C4-2B (cell line): ENCODE results near the gene ZBP1.

Source experiments
- H3K27ac ChIP-seq: fragments of 450-650 bp; 2 replicates; pipeline ENCODE4 v1.5.1; 2017
- CTCF ChIP-seq: fragments of 450-650 bp; conservative IDR thresholded peaks from 2 replicates; pipeline ENCODE4 v1.5.1; 2017; ENCODE audit warnings: mild to moderate bottlenecking
- ZFX ChIP-seq: fragments of 450-650 bp; IDR thresholded peaks from 2 replicates; pipeline ENCODE4 v1.6.1; 2017

Gene ZBP1

GRCh38 chr20:57618091-57618763 lies 2.0 kb downstream of the ZBP1 start:
- TF ChIP-seq ZFX (no peak), CTCF (no peak)
- H3K27ac ChIP-seq, result no peak overlapping the region

- TF ChIP-seq ZFX, result no peak
- TF ChIP-seq CTCF, result no peak
- no peak overlapping the region for H3K27ac ChIP-seq
These were observed 3.0 kb downstream of the ZBP1 start for GRCh38 chr20:57617079-57617795.

- TF ChIP-seq ZFX, result no peak
- no peak for TF ChIP-seq CTCF
These were observed 3.9 kb downstream of the ZBP1 start for GRCh38 chr20:57616143-57616951.

DNA sequence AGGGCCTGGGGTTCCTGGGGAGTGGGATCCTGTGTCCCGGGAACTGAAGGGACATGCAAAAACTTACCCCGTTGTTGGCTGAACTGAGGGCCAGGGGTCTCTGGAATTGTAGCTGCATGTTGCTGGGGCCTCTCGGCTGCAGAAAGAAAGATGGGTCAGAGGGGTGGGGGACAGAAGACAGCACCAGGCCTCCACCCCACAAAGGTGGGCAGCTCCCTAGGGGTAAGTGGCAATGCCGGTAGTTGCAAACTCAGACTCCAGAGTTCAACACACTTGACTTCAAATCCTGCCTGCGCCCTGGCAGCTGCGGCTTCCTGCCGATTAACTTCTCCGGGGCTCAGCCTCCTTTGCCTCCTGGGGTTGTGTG lies 4.8 kb downstream of the ZBP1 start:
- TF ChIP-seq CTCF (no peak), ZFX (no peak)
- no peak overlapping the region for H3K27ac ChIP-seq

More at GRCh38 chr20:57616143-57616951, 3.9 kb downstream of the ZBP1 start:
- H3K27ac ChIP-seq, result no peak overlapping the region

GRCh38 chr20:57614490-57615444 lies 5.5 kb downstream of the ZBP1 start:
- H3K27ac ChIP-seq, result no peak overlapping the region
- TF ChIP-seq ZFX (no peak), CTCF (no peak)

DNA sequence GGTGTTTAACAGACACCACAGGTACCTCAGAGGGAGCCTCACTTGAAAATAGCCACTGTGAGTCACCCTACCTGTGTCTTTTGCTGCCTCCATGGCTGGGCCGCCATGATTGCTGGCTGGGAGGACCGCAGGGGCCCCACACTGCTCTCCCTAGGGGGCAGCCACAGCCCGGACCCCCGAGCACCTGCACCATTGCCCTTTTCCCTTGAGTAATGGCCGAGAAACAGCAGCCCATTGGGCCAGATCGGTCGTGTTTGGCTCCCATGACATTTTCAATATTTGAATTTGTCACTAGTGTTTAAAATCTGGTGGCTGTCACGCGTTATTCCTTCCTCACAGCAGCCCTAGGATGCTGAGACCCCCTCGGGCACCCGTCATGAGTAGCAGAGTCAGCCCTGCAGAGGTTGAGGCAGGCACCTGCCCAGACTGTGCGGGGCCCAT lies 6.7 kb downstream of the ZBP1 start:
- H3K27ac ChIP-seq, result no peak overlapping the region
- TF ChIP-seq CTCF (no peak), ZFX (no peak)
